Measurements from ENCODE around the gene L3MBTL4.
"Not testable (repeated sequence)": the region's sequence is repeated elsewhere in the genome, so short reads cannot be mapped to it uniquely, and the experiment has no call there.

L3MBTL4 gene

DNA sequence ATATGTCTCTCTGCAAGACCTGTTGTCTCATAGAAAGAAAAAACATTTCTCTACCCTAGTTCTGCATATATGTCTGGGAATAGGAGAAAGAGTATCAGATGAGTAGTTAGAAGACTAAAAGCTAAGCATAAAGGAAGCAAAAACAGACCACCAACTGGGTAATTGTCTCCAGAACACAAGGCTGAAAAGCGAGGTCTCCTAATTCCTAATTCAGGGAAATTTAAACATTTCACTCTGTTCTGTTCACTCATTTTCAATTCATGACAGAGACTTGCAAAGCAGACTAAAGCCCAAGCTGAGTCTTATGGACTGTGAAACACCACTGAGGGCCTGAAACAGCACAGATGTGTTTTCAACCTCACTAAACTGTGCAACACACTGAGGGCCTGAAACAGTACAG lies 294.9 kb downstream of the L3MBTL4 start:
- DNase-seq: no peak

DNA sequence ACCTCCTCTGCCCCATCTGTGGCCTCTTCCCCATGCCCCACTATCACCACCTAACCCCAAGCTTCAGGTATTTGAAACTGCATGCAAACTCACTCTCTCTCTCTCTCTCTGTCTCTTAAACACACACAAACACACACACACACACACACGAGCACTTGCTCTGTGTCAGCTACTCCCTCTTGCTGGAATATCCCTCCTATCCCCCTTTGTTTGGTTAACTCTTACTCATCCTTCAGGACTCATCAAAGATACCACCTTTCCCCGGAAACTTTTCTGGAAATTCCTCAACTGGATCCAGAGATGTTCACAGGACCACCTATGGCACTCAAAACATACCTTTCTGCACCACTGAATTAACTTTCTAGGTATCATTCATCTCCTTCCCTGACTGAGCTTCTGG lies 296.6 kb downstream of the L3MBTL4 start:
- no peak for DNase-seq

DNA sequence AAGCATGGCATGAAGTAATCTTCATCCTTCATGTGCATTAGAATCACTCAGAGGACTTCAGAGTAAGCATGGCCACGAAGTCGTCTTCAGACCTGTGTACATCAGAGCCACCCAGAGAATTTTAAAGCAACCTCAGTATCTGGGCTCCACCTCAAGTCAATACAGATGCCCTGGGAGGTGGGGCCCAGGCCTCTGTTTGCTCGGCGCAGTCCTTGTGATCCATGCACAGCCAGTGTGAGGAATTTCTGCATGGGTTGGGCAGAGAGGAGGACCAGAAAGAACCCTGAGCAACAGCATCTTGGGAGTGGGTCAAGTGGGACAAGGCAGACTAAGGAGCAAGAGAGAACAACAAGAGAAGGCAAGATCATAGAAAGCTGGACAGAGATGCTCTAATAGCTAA lies 299.0 kb downstream of the L3MBTL4 start:
- DNase-seq: no peak

DNA sequence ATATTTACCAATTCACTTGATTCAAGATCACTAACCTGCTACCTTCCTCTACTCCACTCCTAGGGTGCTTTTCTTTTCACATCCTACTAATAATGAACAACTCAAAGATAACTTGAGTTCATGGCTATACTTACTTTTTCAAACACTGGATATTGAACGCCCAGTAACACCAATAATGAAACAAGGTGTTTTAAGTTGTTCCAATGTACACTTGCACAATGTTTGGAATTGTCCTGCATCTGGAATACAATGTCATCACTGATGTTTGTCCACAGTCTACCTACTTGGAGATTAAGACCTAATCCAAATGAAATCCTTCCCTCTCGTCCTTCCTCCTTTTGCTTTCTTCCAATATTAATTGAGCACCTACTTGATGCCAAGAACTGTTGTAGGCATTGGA lies 301.1 kb downstream of the L3MBTL4 start:
- no peak for DNase-seq

DNA sequence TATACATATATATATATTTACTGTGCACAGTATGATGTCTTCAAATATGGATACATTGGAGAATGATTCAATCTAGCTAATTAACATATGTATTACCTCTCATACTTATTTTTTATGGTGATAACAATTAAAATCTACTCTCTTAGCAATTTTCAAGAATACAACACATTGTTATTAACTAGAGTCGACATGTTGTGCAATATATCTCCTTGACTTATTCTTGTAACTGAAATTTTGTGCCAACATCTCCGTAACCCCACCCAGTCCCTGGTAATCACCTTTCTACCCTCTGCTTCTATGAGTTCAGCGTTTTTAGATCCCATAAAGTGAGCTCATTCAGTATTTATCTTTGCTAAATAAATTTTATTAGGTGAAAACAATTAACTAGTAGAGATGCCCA lies 303.0 kb downstream of the L3MBTL4 start:
- no peak for DNase-seq

DNA sequence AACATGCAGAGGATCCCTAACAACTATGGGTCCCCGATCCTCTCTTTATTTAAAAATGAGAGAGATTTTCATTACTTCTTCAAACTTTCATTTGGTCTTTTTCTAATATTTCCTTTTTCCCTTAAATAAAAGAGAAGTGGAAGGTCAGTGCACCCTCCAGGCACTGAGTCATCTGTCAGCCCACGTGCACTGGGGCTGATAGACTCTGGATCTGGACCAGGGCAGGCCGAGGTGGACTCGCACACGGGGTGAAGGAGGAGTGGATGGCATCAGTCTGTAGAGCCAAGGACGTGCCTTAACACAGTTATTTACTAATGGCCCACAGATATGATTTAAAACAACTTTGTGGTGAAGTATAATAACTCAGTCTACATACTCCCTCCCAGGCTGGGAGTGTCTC lies 305.0 kb downstream of the L3MBTL4 start:
- DNase-seq: peak in 1 of 58 donors; percentile 13

DNA sequence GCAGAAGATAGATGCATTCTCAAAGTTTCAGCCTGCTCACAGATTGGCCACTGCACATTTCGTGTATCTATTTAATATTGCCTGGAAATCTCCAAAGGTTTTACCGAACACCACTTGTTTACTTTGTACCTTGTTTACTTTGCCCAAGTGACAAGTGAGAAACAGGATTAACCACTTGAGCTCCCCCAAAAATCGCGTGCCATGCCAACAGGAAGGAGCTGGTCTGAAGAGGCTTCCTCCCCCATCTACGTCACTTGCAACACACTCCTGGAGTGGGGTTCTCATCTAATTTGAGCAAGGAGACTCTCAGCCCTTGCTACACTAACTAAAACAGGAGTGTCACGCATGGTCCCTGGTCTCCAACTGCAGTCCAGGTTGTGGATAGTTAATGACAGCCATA lies 306.9 kb downstream of the L3MBTL4 start:
- DNase-seq: no peak

DNA sequence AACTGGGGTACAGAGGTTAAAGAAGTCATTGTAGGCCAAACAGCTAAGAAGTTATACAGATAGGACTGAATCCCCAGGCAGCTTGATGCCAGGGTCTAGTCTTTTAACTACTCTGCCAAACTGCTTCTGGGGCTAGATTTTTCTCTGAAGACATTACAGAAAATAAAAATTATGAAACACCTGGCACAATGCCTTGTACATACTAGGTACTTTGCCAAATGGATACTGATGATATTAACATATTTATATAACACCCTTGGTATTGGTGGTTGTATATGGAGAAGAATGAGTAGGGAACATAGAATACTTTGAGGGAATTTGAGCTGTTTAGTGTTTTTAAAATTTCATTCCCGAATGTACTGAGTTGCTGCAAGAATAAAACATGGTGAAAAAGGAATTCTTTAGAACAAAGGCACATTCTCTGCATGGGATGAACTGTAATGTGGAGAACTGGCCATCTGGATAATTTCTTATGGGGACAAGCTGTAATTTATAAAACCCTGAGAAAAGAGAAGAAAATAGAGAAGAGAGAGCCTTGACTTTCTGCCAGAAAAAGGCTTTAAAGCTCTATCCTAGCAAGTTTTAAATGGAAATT lies 308.5 kb downstream of the L3MBTL4 start:
- no peak for DNase-seq

DNA sequence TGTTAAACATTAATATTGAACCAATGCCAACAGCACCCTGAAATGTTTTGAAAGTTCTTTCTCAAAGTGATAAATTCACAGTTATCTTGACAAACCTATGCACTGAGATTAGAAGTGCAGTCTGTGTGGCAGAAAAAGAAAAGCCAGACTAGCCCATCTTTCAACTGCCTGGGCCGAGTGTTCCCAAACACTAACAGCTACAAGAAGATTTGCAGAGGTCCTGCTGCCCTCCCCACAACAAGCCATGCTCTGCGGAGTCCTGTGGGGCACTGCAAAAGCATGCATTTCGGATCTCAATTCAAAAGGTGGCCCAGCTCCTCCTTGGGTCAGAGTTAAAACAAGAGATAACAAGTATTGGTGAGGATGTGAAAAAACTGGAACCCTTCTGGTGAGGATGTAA lies 311.0 kb downstream of the L3MBTL4 start:
- DNase-seq: no peak

DNA sequence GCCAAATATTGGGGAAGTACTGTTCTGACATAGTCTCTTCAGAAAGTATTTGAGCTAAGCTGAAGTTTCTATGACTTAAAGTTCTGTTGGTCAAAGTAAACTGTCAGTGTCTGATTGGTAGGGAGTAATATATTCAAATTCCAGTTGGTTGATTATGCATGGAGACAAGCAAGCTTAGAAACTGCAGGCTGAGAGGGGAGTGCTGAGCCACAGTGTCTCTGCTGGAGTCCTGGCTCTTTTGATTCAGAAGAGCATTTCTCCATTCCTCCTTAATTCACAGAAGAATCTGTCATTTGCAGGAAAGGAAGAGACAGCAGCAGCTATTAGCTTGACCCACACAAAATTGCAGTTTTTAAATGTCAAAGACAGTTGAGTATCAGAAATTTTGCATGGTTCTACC lies 318.0 kb downstream of the L3MBTL4 start:
- DNase-seq: no peak

DNA sequence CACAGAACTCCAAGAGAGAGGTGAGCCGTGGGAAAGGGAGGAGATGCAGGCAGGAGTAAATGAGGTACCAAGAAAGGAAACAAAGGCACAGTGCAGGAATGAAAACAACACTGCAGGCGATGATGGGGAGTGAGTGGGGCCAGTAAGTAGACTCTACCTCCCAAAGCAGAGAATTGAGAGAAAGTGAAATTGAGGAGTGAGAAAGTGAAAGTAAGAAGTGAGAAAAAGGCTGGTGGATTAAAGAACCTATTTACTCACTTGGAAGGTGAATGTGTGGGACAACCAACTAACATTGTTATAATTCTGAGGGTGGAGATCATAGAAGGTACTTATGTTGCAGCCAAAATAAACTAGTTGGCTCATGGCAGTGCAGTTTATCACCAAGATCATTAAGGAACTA lies 326.3 kb downstream of the L3MBTL4 start:
- DNase-seq: no peak

DNA sequence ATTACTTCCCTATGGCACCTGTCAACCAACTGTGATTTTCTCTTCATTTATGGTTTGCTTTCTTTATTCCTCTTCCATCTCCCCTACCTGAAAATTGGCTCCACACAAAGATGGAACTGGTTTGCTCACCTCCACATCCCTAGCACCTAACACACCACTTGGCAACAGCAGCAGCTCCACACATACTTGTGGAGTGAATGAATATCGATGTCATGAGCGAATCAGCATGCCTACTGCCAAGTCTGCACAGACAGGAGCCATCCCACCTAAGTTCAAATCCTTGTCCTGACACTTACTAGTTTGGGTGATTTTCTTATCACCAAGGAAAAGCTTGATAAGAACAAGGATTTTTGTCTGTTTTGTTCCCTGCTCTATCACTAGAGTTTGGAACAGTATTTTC lies 328.0 kb downstream of the L3MBTL4 start:
- DNase-seq: no peak

DNA sequence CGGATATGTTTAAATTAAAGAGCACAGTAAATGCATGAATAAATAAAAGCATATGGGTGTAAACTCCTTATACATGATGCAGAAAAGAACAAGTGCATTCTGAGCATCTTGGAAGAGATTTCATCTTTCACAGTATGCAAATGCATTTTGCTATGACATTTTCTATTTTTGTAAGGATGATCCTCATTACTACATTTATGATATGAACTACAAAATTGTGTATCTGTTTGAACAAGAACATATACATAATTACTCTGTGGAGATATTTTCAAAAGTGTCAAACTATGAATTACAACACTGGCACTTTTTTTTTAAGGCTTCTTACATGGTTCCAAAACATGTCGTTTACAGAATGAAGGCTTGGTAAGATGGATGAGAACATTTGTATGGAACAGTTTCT lies 335.3 kb downstream of the L3MBTL4 start:
- DNase-seq: no peak

DNA sequence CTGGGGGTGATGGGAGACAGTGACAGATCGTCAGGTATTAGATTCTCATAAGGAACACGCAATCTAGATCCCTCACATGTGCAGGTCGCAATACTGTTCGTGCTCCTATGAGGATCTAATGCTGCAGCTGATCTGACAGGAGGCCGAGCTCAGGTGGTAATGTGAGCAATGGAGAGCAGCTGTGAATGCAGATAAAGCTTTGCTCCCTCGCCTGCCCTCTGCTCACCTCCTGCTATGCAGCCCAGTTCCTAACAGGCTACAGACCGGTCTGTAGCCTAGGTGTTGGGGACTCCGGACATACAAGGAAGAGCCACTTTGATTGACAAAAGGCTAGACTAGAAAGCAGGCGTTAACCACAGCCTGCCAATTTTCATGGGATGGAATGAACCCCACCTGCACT lies 335.8 kb downstream of the L3MBTL4 start:
- DNase-seq: no peak

DNA sequence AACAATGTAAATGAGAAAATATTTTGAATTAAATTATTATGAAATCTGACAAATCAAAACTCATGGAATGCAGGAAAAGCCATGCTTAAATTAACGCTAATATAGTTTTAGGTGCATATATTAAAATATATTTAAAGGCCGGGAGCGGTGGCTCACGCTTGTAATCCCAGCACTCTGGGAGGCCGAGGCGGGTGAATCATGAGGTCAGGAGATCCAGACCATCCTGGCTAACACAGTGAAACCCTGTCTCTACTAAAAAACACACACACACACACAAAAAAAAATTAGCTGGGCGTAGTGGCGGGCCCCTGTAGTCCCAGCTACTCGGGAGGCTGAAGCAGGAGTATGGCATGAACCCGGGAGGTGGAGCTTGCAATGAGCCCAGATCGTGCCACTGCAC lies 342.3 kb downstream of the L3MBTL4 start:
- DNase-seq: not testable (repeated sequence)

DNA sequence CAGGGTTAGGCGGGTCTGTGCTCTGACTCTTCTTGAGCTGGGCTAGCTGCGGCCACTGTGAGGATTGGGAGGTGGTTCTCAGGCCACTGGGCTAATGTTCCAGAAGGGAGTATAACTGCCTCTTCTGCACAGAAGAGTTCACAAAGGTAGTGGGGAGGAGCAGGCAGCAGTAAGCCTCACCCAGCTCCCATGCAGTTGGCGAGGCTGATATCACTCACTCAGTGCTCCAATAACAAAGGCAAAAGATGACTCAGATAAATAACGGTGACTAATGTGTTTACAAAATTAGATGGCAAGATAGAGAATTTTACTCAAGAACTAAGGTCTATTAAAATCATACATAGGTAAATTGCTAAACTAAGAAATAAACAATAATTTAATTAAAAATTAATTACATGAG lies 345.2 kb downstream of the L3MBTL4 start:
- no peak for DNase-seq

DNA sequence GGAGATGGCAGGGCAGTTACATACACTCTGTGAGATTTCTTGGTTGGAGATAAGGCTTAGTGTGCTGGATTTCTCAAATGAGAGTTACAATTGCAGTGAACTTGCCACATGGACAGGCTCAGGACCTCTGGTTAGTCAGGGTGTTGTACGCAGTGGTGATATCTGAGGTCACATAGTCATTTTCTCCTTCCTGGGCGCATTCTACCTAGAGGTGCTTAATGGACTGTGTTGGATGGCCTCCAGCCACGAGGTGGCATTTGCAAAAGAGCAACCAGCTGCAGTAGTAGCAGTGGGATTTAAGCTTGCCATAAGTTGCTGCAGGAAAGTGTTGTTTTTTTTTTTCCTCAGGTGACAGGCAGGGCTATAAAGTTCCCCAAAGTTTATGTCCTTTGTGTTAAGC lies 345.6 kb downstream of the L3MBTL4 start:
- no peak for DNase-seq

DNA sequence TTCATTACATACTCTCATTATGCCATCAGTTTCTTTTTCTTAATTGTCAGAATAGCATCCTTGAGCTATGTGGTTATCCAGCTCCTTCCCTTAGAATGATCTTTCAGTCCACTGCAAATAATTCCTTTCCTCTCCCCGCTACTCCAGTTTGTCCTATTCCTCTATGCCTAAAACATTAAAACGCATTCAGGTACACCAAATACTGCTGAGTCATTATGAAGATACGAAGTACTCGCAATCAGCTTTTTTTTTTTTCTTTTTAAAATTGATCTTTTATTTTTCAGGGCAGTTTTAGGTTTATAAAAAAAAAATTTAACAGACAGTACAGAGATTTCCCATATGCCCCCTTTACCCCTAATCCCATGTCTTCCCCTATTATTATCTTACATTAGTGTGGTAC lies 354.6 kb downstream of the L3MBTL4 start:
- no peak for DNase-seq

DNA sequence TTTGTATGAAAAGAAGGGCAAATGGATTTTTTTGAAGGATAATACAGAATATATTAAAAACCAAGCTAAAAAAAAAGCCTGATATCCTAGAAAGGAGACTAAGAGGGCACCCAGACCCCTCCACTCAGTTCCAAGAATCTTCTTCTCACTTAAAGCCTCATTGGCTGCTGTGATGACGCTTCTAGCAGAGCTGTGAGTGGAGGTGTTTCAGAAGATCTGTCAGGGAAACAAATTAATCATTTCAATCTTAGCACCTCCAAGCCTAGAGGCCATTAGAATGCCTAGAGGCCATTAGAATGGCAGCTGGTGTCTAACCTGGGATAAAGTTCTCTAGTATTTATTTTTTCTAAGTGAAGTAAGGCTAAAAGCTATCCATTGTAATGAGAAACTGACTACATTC lies 355.2 kb downstream of the L3MBTL4 start:
- DNase-seq: no peak

DNA sequence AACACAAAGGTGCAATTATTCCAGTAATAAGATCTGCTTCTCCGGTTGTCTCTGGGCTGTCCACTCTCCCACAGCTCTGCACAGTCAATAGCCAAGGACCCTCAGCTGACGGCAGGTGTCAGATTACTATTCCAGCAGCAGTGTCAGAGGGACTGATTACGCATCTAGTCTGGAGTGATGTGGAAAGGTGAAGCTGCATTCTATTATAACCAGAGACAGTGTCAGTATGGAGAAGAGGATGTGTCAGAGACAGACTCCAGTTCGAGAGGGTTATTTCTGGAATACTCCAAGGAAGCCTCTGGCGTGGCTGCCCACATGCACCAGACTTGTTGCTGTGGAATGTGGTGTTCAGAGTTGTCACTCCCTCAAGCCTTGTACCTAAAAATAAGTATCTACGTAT lies 355.8 kb downstream of the L3MBTL4 start:
- peak in 6 of 58 donors; percentile 2 to 23 (median 14) for DNase-seq

DNA sequence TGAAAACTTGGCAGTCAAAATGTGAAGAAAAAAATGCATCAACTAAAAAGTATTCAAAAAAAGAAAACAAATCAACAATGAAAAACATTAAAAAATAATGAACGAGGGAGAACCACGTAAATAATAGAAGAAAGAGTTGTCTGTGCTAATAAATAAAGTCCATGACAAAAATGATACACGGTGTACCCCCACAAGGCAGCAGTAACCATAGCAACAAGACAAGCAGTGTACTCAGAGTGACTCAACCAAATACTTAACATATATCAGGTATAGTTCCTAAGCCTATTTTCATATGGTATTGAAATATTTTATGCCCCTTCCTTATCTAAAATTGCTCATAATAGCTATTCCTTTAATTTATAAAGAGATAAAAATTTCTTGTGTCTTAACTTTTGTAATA lies 357.1 kb downstream of the L3MBTL4 start:
- no peak for DNase-seq

DNA sequence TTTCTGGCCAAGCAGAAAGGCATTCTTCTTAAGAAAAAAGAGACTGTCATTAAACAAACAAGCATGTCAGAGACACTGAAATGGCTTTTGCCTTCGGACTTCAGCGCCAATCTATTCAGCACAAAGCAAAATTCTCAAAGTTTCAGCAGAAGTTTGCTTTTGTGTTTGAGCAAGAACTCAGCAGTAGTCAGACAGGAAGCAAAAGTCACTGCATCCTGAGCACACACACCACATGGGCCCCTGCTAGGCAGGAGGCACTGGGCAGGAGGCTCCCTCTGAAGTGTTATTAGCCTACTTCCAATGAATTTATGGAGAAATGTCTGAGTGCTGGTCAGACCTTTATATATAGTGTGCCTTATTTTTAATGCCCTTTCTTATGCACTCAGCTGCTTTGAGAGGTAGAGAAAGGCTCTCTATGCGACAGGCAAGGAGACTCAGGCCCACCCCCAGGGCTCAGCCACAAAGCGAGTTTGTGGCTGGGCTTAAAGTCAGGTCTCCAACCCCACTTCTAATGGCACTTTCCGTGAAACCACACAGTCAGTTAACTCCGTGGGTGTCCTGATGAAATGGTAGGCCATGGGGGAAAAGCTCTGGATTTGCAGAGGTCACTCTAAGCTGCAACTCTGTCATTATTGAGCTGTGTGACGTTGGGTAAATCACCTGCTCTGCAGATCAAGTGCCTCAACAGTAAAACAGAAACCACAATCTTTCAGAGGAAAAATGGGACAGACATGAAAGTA lies 358.4 kb downstream of the L3MBTL4 start:
- DNase-seq: peak in 1 of 58 donors; percentile 11

DNA sequence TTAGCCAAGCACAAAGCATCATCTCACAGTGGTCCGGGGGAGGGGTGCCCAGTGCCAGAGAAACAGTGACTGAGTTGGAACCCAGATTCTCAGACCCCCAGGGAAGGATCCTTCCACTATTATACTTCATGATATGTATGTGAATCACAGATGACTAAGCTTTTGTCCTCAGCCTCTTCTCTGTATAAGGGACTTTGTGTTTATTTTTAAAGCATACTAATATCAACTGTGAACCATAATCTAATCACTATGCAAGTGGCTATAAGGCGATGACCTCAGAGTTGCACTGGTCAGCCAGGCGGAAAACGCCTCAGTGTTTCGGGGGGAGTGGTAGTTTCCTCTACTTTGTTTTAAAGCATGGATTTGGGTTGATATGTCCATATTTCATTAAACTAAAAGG lies 359.0 kb downstream of the L3MBTL4 start:
- no peak for DNase-seq
